CD4-positive, alpha-beta T cell treated with Interleukin-12 subunit alpha and Interleukin-12 subunit beta, for 1 hour (primary cell): ENCODE measurements around the gene ASTN2.

ENCODE experiments used
- DNase-seq: peaks from one replicate; pipeline ENCODE4 v3.0.0-alpha.2; 2020

The ASTN2 gene

GRCh38 chr9:117103438-117104110 lies 311.3 kb downstream of the ASTN2 start:
- no peak for DNase-seq

DNA sequence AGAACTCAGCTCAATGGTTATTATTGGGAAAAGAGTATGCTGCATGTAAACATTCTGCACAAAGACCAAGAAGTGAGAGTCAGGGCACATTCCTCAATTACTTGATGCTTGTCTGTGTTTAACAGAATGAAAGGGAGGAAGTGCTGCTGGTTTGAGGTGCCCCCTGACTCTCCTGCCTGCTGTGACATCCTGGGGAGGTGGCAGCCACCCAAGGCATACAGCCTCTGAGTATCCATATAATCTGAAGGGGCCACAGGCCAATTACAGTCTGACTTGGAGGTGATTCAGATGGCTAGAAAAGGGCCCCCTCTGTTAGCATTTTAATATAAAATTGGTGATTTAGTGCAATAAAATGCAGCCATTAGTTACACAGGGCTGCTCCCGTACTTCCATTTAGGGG lies 313.8 kb downstream of the ASTN2 start:
- DNase-seq: no peak

DNA sequence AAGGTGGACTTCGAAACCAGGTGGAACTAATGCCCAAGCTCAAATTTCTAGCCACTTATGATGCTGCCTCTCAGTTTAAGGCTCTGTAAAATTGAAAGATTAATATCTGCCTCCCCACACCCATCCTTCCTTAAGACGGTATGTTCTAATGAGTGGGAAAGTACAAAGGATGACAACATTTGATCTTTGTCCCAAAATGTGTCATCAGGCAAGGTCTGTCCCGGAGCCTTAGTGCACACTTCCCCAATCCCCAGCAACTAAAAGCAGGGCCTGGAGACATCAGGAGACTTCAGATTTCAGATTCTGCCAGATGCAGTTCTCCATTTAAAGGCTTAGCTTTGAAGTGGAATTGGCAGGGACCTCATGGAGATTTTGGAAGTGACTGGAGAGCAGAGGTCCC lies 316.5 kb downstream of the ASTN2 start:
- no peak for DNase-seq

- no peak for DNase-seq
Observed at GRCh38 chr9:117097761-117098160, 317.1 kb downstream of the ASTN2 start.

DNA sequence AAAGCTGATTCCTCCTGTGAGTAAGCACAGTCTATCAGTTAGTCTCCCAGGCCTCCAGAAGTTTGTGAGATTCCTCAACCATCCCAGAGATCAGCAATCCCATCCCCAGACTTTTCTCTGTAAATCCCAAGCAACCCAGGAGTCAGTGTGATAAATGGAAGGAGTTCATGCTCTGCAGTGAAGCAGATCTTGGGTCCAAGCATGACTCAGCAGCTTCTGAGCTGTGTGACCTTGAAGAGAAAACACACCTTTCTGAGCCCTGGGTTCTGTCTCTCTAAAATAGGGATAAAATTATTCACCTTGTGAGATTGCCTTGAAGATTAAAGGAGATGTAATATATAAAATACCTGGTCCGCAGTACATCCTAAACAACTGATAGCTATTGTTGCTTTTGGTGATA lies 318.7 kb downstream of the ASTN2 start:
- no peak for DNase-seq

DNA sequence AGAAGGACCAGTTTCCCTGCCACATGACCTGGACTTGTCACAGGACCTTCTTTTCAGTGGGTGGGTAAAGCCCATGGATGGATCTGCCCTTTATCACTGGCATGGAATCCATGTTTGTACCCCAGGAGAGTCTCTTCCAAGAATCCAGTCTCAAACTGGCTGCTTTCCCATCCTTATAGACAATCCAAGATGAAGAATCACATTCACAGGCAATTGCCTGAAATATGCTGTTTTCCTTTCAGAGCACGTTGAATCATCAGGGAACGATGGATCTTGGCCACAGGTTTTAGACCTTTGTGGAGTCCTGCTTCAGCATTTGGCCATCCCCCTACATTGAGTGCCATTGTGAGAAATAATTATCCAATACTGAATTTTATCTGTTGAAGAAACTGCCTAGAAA lies 319.8 kb downstream of the ASTN2 start:
- DNase-seq: no peak

DNA sequence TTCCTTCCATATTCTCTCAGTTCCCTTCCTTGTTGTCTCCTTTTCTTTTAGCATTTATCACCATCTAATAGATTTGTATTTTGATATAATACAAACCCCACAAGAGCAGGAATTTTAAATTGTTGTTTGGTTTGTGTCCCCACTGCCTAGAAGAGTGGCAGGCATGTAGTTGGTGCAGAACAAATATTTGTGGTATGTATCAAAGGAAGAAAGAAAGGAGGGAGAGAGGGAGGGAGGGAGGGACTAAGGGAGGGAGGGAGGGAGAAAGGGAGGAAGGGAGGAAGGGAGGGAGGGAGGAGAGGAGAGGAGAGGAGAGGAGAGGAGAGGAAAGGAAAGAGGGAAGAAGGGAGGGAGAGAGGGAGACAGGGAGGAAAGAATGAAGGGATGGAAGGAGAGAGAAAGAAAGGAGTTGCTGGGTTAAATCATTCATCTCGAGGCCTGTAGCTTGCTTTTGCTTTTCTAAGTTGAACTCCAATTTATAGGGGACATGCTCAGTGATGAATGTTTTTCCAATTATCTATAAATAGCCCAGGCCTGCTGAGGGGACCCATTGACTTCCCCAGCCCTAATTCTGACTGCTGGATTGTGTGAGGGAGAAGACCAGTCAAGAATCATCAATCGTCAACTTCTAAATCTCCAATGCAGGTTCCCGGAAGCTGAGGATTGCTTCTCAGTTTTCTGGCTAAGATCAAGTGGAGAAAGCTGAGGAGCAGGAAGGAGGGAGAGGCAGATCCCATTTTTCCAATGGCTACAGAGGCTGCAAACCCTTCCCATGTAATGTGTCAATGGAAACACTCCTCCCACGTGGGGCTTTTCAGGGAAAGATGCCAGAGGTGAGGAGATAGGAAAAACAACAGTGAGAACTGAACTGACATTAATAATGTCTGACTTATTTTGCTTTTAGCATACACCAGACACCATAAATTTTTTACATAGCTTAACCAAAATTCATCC lies 320.7 kb downstream of the ASTN2 start:
- DNase-seq: no peak

GRCh38 chr9:117092582-117092981 lies 322.3 kb downstream of the ASTN2 start:
- DNase-seq: no peak

DNA sequence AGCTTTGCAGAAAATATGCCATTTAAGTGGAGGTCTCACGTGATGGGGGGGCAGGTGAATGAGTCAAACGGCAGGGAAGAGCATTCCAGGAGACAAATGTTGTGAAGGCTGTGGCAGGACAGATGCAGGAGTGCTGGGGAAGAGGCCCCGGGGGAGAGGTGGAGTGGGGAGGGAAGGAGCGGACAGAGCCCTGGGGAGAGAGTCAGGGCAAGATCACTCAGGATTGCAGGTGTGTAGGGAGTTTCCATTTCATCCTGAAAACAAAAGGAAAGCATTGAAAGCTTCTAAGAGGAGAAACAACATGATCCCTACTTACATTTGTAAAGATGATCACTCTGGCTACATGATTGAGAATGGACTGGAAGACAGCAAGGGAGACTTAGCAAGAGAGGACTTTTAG lies 323.3 kb downstream of the ASTN2 start:
- DNase-seq: no peak

DNA sequence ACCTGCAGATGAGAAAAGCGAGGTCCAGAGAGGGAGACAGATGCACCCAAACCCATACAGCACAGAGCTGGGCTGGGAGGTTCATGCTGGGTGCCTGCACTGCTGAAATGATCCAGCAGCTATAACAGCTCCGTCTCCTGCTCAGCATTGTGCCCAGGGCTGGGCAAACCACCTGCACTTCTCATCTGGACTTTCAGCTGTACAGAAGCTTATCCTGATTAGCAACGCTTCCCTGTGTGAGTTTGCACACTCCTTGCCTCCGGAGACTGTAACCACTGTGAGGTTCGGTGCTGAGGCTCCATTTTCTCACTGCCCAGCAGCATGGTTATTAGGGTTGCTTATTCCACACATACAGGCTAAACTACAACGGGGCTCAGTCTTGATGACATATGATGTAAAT lies 326.1 kb downstream of the ASTN2 start:
- no peak for DNase-seq

DNA sequence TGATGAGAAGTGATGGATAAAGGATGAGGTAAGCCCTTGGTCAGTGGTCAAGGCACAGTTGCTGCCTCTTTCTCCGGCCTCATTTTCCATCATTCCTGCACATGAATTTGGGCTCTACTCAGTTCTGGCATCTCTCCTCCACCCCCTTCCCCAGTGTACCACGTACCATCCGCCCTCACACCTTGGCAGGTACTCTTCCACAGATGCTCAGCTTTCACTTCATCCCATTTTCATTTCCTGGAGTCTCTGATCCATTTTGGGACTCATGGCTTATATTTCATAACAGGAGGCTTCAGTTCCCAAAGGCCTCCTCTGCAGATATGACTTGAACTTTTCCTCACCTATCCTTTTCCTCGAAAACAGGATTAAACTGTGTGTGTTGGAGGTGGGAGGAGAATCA lies 326.7 kb downstream of the ASTN2 start:
- DNase-seq: no peak

DNA sequence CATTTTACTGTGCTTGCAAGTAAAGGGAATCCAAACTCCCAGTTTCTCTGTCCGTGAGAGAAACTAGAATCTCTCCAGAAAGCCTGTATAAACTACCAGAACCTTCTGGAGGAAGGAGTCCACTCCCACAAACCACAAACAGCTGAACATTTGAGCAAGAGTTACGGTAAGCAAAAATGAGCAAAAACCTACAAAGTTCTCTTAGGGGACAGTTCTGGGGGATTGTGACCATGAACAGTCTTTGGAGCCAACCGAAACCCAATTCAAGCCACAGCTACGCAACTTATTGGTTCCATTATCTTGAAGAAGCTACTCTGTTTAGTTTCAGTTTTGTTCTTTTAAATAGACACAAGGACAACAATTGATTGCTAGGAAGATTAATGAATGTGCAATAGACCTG lies 330.6 kb downstream of the ASTN2 start:
- no peak for DNase-seq

DNA sequence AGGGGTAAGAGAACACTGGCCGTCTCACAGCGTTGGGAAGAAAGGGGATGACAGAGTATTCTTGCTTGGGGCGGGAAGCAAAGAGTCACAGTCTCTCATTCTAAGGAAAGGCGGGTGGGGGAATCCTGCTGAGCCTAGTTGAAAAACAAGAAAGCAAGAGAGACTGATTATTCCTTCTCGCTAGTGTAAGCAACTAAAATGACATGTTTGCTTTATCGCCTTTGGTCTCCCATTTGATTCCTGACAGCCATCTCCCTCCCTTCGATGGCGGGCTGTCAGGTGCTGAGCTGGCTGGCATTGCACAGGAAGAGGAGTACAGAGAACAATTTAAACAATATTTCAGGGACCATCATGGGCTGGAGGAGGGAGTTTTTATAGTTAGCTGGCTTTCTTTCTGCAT lies 331.3 kb downstream of the ASTN2 start:
- no peak for DNase-seq

GRCh38 chr9:117081641-117082317 lies 333.1 kb downstream of the ASTN2 start:
- no peak for DNase-seq

GRCh38 chr9:117080765-117081390 lies 334.0 kb downstream of the ASTN2 start:
- DNase-seq: no peak

DNA sequence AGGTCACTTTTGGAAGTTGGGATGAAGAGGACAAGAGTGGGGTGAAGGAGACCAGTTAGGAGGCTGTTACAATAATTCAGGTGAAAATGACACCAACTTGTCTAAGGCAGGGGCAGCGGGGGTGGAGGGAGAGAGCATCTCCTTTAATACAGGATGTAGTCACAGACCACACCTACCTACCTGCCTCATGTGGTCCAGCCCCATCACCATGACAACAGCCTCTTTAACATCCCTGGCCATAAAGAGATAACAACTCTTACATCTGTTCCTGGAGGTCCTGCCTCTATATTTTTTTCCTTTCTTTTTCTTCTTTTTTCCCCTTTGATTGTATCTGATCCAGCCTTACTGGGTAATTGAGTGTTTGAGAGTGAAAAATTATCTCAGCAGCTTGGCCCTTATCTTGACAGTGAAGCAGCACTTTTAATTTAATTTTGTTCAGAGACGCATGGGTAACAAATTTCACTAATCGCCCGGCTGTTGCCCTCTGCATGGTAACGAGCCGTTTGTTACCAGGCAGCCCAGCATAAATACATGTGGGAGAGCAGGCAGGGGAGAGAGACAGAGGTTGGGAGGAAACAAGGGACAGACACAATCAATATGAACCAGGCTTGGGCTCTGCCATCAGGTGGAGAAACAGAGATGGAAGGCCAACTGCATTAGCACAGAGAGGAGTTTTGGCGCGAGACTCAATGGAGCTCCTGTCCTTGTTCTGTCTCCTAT lies 338.1 kb downstream of the ASTN2 start:
- no peak for DNase-seq

GRCh38 chr9:117075636-117076035 lies 339.2 kb downstream of the ASTN2 start:
- no peak for DNase-seq

DNA sequence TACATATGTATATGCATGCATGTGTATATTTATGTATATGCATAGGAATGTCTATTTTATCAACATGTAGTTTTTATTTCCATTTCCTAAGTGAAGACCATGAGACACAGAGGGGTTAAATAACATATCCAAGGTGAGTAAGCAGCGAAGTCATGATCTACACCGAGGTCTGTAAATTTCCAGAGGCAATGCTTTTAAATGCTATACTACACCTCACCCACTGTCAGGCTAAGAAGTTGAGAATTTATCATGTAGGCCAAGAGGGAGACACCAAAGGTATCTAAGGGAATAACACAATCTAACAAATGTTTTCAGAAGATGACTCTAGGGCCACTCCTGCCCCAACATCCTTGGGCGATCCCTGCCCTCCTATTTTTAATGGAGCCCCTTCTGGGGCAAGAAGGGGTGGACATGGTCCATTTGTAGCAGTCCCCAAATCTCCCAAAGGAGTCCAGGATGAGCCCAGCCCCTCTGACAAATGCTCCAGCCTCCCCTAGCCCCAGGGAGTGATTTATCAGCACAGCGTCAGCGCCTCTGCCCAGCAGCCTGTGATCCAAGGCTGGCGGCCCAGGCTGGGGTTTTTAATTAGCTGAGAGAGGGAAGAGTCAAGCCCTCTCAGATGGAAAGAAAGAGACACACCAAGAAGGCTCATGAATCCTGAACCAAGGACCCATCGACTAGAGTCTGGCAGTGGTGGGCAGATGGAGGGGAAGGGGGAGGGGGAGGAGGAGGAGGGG lies 339.9 kb downstream of the ASTN2 start:
- DNase-seq: no peak

- no peak for DNase-seq
Observed at GRCh38 chr9:117074342-117074662, 340.6 kb downstream of the ASTN2 start.

DNA sequence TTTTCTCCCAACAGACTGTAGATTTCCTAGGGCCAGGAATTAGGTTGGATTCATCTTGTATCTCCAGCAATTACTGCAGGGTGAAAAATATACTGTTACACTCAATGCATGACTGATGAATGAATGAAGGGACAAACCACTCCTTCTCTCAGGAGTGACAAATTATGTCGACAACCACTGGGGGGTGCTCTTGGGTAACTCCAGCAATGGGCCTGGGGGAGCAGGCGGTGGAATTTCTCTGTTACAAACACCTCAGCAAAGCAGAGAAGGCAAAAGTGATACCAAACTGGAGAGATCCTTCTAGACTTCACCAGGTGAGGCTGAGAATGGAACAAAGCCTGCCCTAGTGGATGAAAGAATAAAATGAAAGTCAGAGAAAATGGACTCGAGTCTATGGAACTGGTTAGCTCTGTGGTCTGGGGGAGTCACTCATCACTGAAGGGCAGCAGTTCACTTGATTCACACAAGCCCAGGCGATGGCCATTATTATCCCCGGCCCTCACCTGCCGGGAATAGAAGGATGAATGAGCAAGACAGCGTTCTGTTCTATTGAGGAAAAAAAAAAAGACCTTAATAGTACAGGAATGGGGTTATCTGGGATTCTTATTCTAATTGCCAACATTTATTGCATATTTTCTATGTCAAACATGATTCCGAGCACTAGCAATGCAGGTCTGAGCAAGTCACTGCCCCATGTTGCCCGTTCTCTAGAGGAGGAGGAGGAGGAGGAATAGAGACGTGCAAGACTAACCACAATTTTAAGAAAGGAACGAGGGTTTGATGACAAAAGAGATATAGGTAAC lies 341.1 kb downstream of the ASTN2 start:
- DNase-seq: no peak

GRCh38 chr9:117073071-117073470 lies 341.8 kb downstream of the ASTN2 start:
- DNase-seq: no peak
